B cell (primary cell): ENCODE measurements around the gene PEX6. TPM values are rescaled to one million over a fixed set of nuclear protein-coding genes. Genes with fewer than 3 reads are reported as not detected.

ENCODE experiments used
- ATAC-seq: fragments of 200-7000 bp; cut with Tn5 transposase; one replicate; pipeline ENCODE4 v1.10.0; 2021; ENCODE audit warnings: low read depth, mild to moderate bottlenecking, moderate number of reproducible peaks, moderate library complexity
- CTCF ChIA-PET: fragments of 350-600 bp; sonication (Branson Sonifier 250); formaldehyde crosslinking; loops from one replicate; lab custom pipeline; 2021; ENCODE audit warnings: antibody characterized with exemption, inconsistent platforms; lab: Charles Lee
- POLR2A ChIA-PET: fragments of 350-600 bp; sonication (Branson Sonifier 250); formaldehyde crosslinking; loops from one replicate; lab custom pipeline; 2021; ENCODE audit warnings: antibody characterized with exemption; lab: Charles Lee
- DNase-seq: peaks from one replicate; pipeline ENCODE4 v3.0.0; 2013
- H2AFZ ChIP-seq: 2 replicates; pipeline ENCODE4 v1.6.1; 2012; ENCODE audit warnings: mild to moderate bottlenecking, low read depth, low read length; ENCODE audit not compliant: insufficient read depth, poor library complexity, severe bottlenecking
- H3K27ac ChIP-seq, 2 donors: 1 replicate in 1 of 2; 2 replicates in 1 of 2; pipeline ENCODE4 v1.5.1; 2012 to 2013; ENCODE audit warnings: low read length in 2 of 2, mild to moderate bottlenecking in 2 of 2, moderate library complexity in 1 of 2
- H3K27me3 ChIP-seq, 4 experiments: fragments of 200-600 bp in 1 of 4; sonication (generic) in 1 of 4; replicated peaks in 1 of 4; 1 replicate in 2 of 4; 2 replicates in 2 of 4; pipeline versions ENCODE4 v1.6.1 to v1.7.0; 2013 to 2016; ENCODE audit warnings: low read length in 3 of 4, mild to moderate bottlenecking in 2 of 4, mixed read lengths in 1 of 4, moderate library complexity in 1 of 4; ENCODE audit not compliant: insufficient read depth in 4 of 4, control insufficient read depth in 3 of 4; ENCODE audit errors: control extremely low read depth in 1 of 4
- H3K36me3 ChIP-seq, 2 experiments: replicated peaks in 1 of 2; 1 replicate in 1 of 2; 2 replicates in 1 of 2; pipeline versions ENCODE4 v1.6.1 to v1.7.1; 2013; ENCODE audit warnings: low read length in 1 of 2; ENCODE audit not compliant: insufficient read depth in 2 of 2, control insufficient read depth in 1 of 2; ENCODE audit errors: control extremely low read depth in 1 of 2, extremely low read depth in 1 of 2
- H3K4me1 ChIP-seq, 2 donors: fragments of 200-600 bp in 1 of 2; sonication (generic) in 1 of 2; 1 replicate in 1 of 2; 2 replicates in 1 of 2; pipeline versions ENCODE4 v1.5.1 to v1.6.1; 2013 to 2017; ENCODE audit warnings: low read length in 2 of 2; ENCODE audit not compliant: control insufficient read depth in 2 of 2, insufficient read depth in 2 of 2
- H3K4me2 ChIP-seq: replicated peaks from 2 replicates; pipeline ENCODE3; 2012; ENCODE audit warnings: mild to moderate bottlenecking, low read depth, low read length; ENCODE audit not compliant: poor library complexity, severe bottlenecking
- H3K4me3 ChIP-seq, 5 experiments: fragments of 200-600 bp in 1 of 5; sonication (generic) in 1 of 5; 1 replicate in 3 of 5; 2 replicates in 2 of 5; pipeline versions ENCODE4 v1.5.1 to v1.7.0; 2011 to 2016; ENCODE audit warnings: low read length in 4 of 5, mild to moderate bottlenecking in 4 of 5, low read depth in 2 of 5, control low read depth in 1 of 5, moderate library complexity in 1 of 5; ENCODE audit not compliant: insufficient read depth in 1 of 5; ENCODE audit errors: control extremely low read depth in 1 of 5, extremely low read depth in 1 of 5
- H3K79me2 ChIP-seq: fragments of 200-600 bp; sonication (generic); one replicate; pipeline ENCODE4 v1.6.0; 2016; ENCODE audit warnings: low read length; ENCODE audit not compliant: control insufficient read depth, insufficient read depth
- H3K9ac ChIP-seq: fragments of 200-600 bp; sonication (generic); 2 replicates; pipeline ENCODE4 v1.6.1; 2017; ENCODE audit warnings: mild to moderate bottlenecking, low read length, moderate library complexity
- H3K9me3 ChIP-seq, 3 donors: one replicate each; pipeline versions ENCODE4 v1.6.1 to v1.7.1; 2013; ENCODE audit warnings: low read length in 2 of 3; ENCODE audit not compliant: control insufficient read depth in 2 of 3, insufficient read depth in 1 of 3; ENCODE audit errors: control extremely low read depth in 1 of 3
- H4K20me1 ChIP-seq: 2 replicates; pipeline ENCODE4 v1.6.0; 2012; ENCODE audit warnings: mild to moderate bottlenecking, low read length; ENCODE audit not compliant: insufficient read depth, control insufficient read depth, poor library complexity, severe bottlenecking
- H3K27ac Mint-ChIP-seq: one replicate; pipeline ENCODE4 v1.8.0; 2021; ENCODE audit warnings: mixed read lengths
- H3K27me3 Mint-ChIP-seq: one replicate; pipeline ENCODE4 v1.8.0; 2021; ENCODE audit warnings: mixed read lengths
- H3K4me1 Mint-ChIP-seq: one replicate; pipeline ENCODE4 v1.8.0; 2021; ENCODE audit warnings: mixed read lengths
- H3K4me3 Mint-ChIP-seq: one replicate; pipeline ENCODE4 v1.8.0; 2021; ENCODE audit warnings: mixed read lengths
- H3K9me3 Mint-ChIP-seq: one replicate; pipeline ENCODE4 v1.8.0; 2022; ENCODE audit warnings: mixed read lengths; ENCODE audit not compliant: insufficient read depth
- EZH2 ChIP-seq: IDR thresholded peaks from 2 replicates; pipeline ENCODE4 v1.6.1; 2012; ENCODE audit warnings: borderline replicate concordance, low read depth, mild to moderate bottlenecking, moderate library complexity, low read length; ENCODE audit not compliant: insufficient read depth, poor library complexity, severe bottlenecking
- WGBS: methylation state at CpG from one replicate; pipeline ENCODE4 v1.1.5; 2013; ENCODE audit warnings: missing lambda C conversion rate; ENCODE audit not compliant: insufficient coverage; 5-methylcytosine and 5-hydroxymethylcytosine counted together
- intact Hi-C: fragments of 100-400 bp; cut with micrococcal nuclease; formaldehyde crosslinking; loops from one replicate; pipeline ENCODE4 v1.10.0; 2022
- polyA plus RNA-seq: library from polyadenylated mRNA; depleted of rRNA; stranded (reverse); fragments of >200 nt; gene quantifications from 2 replicates; pipeline ENCODE4 v1.2.3, GENCODE V29; 2012
- total RNA-seq, 2 donors: library from RNA; stranded (reverse); fragments of 120-200 nt in 1 of 2; gene quantifications; 1 replicate in 1 of 2; 2 replicates in 1 of 2; pipeline versions ENCODE4 v1.2.3 to v1.2.4, GENCODE V29; 2013 to 2022
- TF ChIP-seq, protein P1 (sequence below): fragments of 200-600 bp; IDR thresholded peaks from one replicate; pipeline ENCODE4 v1.8.0; 2022; ENCODE audit warnings: antibody characterized with exemption, mild to moderate bottlenecking

Gene PEX6
- total and polyA plus RNA-seq, 2 donors (not counting 1 experiment from before 2014, with no cell fraction given), result 16.0 to 16.6 TPM

DNA sequence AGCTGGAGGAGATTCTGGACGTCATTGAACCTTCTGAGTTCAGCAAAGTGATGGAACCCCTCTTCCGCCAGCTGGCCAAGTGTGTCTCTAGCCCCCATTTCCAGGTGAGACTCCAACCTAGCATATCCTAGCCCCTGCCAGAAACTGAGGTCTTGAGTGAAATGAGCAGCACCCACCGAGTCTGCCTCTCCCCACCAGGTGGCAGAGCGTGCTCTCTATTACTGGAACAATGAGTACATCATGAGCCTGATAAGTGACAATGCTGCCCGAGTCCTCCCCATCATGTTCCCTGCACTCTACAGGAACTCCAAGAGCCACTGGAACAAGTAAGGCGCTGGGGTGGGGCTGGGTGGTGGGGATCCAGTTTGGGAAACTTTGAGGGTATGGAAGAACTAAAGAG, 30.1 kb upstream of the PEX6 start:
- POLR2A ChIA-PET, result no interaction called here
- H3K36me3 ChIP-seq, result peaks cover 1 to 55% of the 10 kb centered on the region in 2 experiments

DNA sequence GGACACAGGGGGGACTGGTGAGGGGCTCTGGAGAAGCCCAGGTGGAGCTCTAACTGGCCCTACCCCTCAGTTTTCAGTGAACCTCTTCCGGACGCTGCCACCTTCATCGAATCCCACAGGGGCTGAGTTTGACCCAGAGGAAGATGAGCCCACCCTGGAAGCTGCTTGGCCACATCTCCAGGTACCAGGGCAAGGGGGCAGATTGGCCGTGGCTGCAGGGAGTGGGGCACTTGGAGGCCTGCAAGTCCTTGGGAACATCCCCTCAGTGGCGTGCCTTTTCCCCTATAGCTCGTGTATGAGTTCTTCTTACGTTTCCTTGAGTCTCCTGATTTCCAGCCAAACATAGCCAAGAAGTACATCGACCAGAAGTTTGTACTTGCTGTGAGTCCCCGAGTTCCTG, 28.1 kb upstream of the PEX6 start:
- ATAC-seq (no peak), DNase-seq (no peak)
- H3K4me1 ChIP-seq, result peaks cover 0 to 10% of the 10 kb centered on the region in 2 donors
- H3K27ac Mint-ChIP-seq, result no peak overlapping the region
- H3K9me3 Mint-ChIP-seq, result no peaks in the 10 kb centered on the region
- no peak overlapping the region for H3K4me3 ChIP-seq
- no peak overlapping the region for H3K4me2 ChIP-seq
- no peaks in the 10 kb centered on the region for H3K9me3 ChIP-seq
- ChIA-PET CTCF (interaction anchor here (1.0 kb wide), 1 partner anchor 136 kb away, joined by 3 read pairs; no protein-coding TSS in a partner anchor), POLR2A (interaction anchor here (0.6 kb wide), 1 partner anchor 8 kb away, joined by 8 read pairs; no protein-coding TSS in a partner anchor)
- no peaks in the 10 kb centered on the region for H4K20me1 ChIP-seq
- 97% methylated on average over 9 of the region's 9 CpGs for WGBS
- no peak overlapping the region for H3K4me3 Mint-ChIP-seq
- TF ChIP-seq, protein P1, sequence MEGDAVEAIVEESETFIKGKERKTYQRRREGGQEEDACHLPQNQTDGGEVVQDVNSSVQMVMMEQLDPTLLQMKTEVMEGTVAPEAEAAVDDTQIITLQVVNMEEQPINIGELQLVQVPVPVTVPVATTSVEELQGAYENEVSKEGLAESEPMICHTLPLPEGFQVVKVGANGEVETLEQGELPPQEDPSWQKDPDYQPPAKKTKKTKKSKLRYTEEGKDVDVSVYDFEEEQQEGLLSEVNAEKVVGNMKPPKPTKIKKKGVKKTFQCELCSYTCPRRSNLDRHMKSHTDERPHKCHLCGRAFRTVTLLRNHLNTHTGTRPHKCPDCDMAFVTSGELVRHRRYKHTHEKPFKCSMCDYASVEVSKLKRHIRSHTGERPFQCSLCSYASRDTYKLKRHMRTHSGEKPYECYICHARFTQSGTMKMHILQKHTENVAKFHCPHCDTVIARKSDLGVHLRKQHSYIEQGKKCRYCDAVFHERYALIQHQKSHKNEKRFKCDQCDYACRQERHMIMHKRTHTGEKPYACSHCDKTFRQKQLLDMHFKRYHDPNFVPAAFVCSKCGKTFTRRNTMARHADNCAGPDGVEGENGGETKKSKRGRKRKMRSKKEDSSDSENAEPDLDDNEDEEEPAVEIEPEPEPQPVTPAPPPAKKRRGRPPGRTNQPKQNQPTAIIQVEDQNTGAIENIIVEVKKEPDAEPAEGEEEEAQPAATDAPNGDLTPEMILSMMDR, result no peak
- TF ChIP-seq EZH2, result no peak
- H3K9ac ChIP-seq, result no peak overlapping the region
- H3K27ac ChIP-seq, result no peak overlapping the region
- H3K27me3 ChIP-seq, result no peaks in the 10 kb centered on the region
- H3K36me3 ChIP-seq, result peaks cover 1 to 54% of the 10 kb centered on the region in 2 experiments
- no peaks in the 10 kb centered on the region for H3K27me3 Mint-ChIP-seq
- intact Hi-C loops, result loop anchor here (5.0 kb wide), 1 partner anchor 135 kb away; no protein-coding TSS in a partner anchor
- peaks cover 38% of the 10 kb centered on the region for H3K79me2 ChIP-seq
- H3K4me1 Mint-ChIP-seq, result peaks cover 14% of the 10 kb centered on the region
- no peak overlapping the region for H2AFZ ChIP-seq

More for the DNA sequence above, 30.1 kb upstream of the PEX6 start:
- no peak overlapping the region for H3K9ac ChIP-seq
- Mint-ChIP-seq H3K27ac (peak overlapping the region; percentile 21), H3K4me1 (peaks cover 34% of the 10 kb centered on the region), H3K4me3 (no peak overlapping the region), H3K9me3 (no peaks in the 10 kb centered on the region), H3K27me3 (no peaks in the 10 kb centered on the region)
- TF ChIP-seq EZH2, result no peak
- TF ChIP-seq, protein P1, result peak; percentile 48
- DNase-seq (peak; percentile 41), ATAC-seq (no peak)
- no peaks in the 10 kb centered on the region for H3K9me3 ChIP-seq
- peaks cover under 1% of the 10 kb centered on the region for H4K20me1 ChIP-seq
- CTCF ChIA-PET, result interaction anchor here (0.6 to 3.5 kb wide), 6 partner anchors 10 to 497 kb away, joined by 3 to 19 read pairs (median 3); no protein-coding TSS in a partner anchor
- H3K4me3 ChIP-seq, result no peak overlapping the region
- no peaks in the 10 kb centered on the region for H3K27me3 ChIP-seq
- peak overlapping the region in 1 of 2 donors; percentile 40 for H3K27ac ChIP-seq
- intact Hi-C loops, result loop anchor here (5.0 kb wide), 1 partner anchor 133 kb away; no protein-coding TSS in a partner anchor
- peaks cover 52% of the 10 kb centered on the region for H3K79me2 ChIP-seq
- H3K4me2 ChIP-seq, result no peak overlapping the region
- 86% methylated on average over 4 of the region's 6 CpGs for WGBS
- H2AFZ ChIP-seq, result no peak overlapping the region
- H3K4me1 ChIP-seq, result peaks cover 10 to 21% of the 10 kb centered on the region in 2 donors
